ENCODE results near the gene MACROD2. TPM values are rescaled to one million over a fixed set of nuclear protein-coding genes. Genes with fewer than 3 reads are reported as not detected.

The MACROD2 gene
- total RNA-seq, 4 donors from 2014 or later = 1.8 to 4.8 (median 2.9) TPM

- no peak for DNase-seq
- no peak overlapping the region for H3K27ac ChIP-seq
- intact Hi-C loops (cut with DNase I) = no loop called here
- H3K27me3 ChIP-seq = no peaks in the 10 kb centered on the region
- no peaks in the 10 kb centered on the region for H3K9me3 ChIP-seq
- H3K36me3 ChIP-seq = no peaks in the 10 kb centered on the region
- H3K4me3 ChIP-seq = no peak overlapping the region
- TF ChIP-seq, protein P1, sequence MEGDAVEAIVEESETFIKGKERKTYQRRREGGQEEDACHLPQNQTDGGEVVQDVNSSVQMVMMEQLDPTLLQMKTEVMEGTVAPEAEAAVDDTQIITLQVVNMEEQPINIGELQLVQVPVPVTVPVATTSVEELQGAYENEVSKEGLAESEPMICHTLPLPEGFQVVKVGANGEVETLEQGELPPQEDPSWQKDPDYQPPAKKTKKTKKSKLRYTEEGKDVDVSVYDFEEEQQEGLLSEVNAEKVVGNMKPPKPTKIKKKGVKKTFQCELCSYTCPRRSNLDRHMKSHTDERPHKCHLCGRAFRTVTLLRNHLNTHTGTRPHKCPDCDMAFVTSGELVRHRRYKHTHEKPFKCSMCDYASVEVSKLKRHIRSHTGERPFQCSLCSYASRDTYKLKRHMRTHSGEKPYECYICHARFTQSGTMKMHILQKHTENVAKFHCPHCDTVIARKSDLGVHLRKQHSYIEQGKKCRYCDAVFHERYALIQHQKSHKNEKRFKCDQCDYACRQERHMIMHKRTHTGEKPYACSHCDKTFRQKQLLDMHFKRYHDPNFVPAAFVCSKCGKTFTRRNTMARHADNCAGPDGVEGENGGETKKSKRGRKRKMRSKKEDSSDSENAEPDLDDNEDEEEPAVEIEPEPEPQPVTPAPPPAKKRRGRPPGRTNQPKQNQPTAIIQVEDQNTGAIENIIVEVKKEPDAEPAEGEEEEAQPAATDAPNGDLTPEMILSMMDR (IDR thresholded peaks at IDR 0.05) = no peak
- TF ChIP-seq POLR2A (IDR thresholded peaks at IDR 0.05) = no peak
- H3K4me1 ChIP-seq = no peaks in the 10 kb centered on the region
Measured at GRCh38 chr20:16040742-16041141, 2045.4 kb downstream of the MACROD2 start.

DNA sequence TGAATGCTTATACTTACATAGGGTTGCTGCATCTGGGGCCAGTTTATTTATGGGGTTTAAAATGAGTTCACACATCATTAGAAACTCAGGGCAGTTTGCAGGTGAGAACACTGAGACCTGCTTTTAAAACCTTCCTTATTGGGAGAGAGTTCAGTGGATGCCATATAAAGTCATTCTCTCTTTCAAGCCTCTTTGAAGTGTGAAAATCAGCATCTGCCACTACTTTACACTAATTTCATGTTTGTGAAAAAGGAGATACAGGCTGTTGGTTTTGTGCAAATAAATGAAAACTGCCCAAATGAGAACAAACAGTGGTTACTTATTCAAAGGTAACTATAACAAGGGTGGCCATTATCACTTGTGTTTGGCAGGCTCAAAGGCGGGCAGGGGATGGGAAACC, 2047.4 kb downstream of the MACROD2 start:
- intact Hi-C loops (cut with DNase I) = no loop called here
- TF ChIP-seq POLR2A (IDR thresholded peaks at IDR 0.05) = no peak
- TF ChIP-seq, protein P1 (IDR thresholded peaks at IDR 0.05) = no peak
- H3K4me1 ChIP-seq = no peaks in the 10 kb centered on the region

DNA sequence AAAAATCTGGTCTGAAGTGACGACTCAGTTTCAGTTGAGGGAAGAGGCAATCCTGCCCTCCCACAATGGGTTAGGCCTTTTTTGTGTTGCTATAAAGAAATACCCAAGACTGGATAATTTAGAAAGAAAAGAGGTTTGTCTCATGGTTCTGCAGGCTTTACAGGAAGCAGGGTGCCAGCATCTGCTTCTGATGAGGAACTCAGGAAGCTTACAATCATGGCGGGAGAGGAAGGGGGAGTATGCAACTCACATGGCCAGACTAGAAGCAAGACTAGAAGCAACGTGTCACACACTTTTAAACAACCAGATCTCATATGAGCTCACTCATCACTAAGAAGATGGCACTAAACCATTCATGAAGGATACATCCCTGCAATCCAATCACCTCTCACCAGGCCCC, 2048.6 kb downstream of the MACROD2 start:
- Histone ChIP-seq H3K27ac (no peak overlapping the region), H3K9me3 (no peaks in the 10 kb centered on the region), H3K4me1 (no peaks in the 10 kb centered on the region), H3K27me3 (no peaks in the 10 kb centered on the region), H3K36me3 (no peaks in the 10 kb centered on the region), H3K4me3 (no peak overlapping the region)
- TF ChIP-seq, protein P1 (IDR thresholded peaks at IDR 0.05) = no peak
- no peak for TF ChIP-seq POLR2A (IDR thresholded peaks at IDR 0.05)
- intact Hi-C loops (cut with DNase I) = no loop called here
- no peak for DNase-seq
- 50 to 64% methylated on average over 3 of the region's 3 CpGs for WGBS, 2 donors

More for the DNA sequence above, 2047.4 kb downstream of the MACROD2 start:
- Histone ChIP-seq H3K27me3 (no peaks in the 10 kb centered on the region), H3K9me3 (no peaks in the 10 kb centered on the region), H3K36me3 (no peaks in the 10 kb centered on the region), H3K4me3 (no peak overlapping the region), H3K27ac (no peak overlapping the region)
- WGBS, 2 donors = 63 to 89% methylated on average over 1 of the region's 1 CpG
- no peak for DNase-seq

GRCh38 chr20:16048876-16049275, 2053.6 kb downstream of the MACROD2 start:
- 69 to 73% methylated on average over 1 of the region's 1 CpG for WGBS, 2 donors
- H3K4me1 ChIP-seq = no peaks in the 10 kb centered on the region

DNA sequence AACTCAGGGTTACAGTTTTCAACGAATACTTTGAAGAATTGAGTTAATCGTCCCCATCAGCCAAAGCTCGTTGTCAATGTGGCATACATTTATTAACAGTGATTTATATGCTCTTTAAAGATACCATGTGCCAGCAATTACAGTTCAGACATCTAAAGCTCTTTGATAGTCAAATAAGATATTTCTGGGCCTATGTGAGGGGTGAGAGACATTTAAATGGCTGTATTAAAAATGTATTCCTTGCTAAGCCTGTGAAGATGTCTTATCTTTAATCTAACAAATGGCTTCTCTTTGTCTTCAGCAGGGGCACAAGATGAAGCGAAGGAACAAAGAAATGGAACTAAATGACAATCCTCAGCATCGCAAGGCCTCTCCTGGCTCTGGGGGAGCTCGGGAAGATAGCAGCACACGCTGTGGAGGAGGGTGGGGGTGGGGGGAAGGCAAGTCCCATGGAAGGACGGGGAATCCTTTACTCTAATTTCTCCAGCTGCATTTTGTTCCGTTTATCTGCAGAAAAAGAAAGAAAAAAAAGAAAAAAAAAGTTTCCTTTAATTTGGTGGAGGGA, 2054.3 kb downstream of the MACROD2 start:
- intact Hi-C loops (cut with DNase I) = no loop called here
- H3K27ac ChIP-seq = no peak overlapping the region
- H3K9me3 ChIP-seq = no peaks in the 10 kb centered on the region
- no peaks in the 10 kb centered on the region for H3K4me1 ChIP-seq
- 56 to 65% methylated on average over 9 of the region's 9 CpGs for WGBS, 2 donors
- no peak for DNase-seq
- no peaks in the 10 kb centered on the region for H3K36me3 ChIP-seq
- H3K27me3 ChIP-seq = no peaks in the 10 kb centered on the region
- no peak overlapping the region for H3K4me3 ChIP-seq
- TF ChIP-seq, protein P1 (IDR thresholded peaks at IDR 0.05) = no peak
- no peak for TF ChIP-seq POLR2A (IDR thresholded peaks at IDR 0.05)

More at GRCh38 chr20:16048876-16049275, 2053.6 kb downstream of the MACROD2 start:
- no peak for DNase-seq
- intact Hi-C loops (cut with DNase I) = no loop called here
- no peaks in the 10 kb centered on the region for H3K9me3 ChIP-seq
- no peak overlapping the region for H3K27ac ChIP-seq
- H3K4me3 ChIP-seq = no peak overlapping the region
- H3K36me3 ChIP-seq = no peaks in the 10 kb centered on the region
- H3K27me3 ChIP-seq = no peaks in the 10 kb centered on the region
- TF ChIP-seq, protein P1 (IDR thresholded peaks at IDR 0.05) = no peak
